ENCODE results near the gene CASK.
"Not testable (repeated sequence)": the region's sequence is repeated elsewhere in the genome, so short reads cannot be mapped to it uniquely, and the experiment has no call there.

CASK gene

GRCh38 chrX:41677183-41678060 lies 245.9 kb downstream of the CASK start:
- Histone ChIP-seq H3K36me3 (ENCODE audit: insufficient read depth, low read length) (no peaks in the 10 kb centered on the region), H3K4me3 (ENCODE audit: low read length) (no peak overlapping the region), H3K9me3 (replicated peaks; ENCODE audit: low read length) (no peaks in the 10 kb centered on the region), H3K9ac (ENCODE audit: low read depth, low read length) (no peak overlapping the region), H3K4me1 (ENCODE audit: control insufficient read depth, insufficient read depth, low read length) (peaks cover 3% of the 10 kb centered on the region), H3K27me3 (ENCODE audit: control insufficient read depth, insufficient read depth, low read length) (peaks cover 5% of the 10 kb centered on the region), H3K4me2 (ENCODE audit: low read length) (no peak overlapping the region)

DNA sequence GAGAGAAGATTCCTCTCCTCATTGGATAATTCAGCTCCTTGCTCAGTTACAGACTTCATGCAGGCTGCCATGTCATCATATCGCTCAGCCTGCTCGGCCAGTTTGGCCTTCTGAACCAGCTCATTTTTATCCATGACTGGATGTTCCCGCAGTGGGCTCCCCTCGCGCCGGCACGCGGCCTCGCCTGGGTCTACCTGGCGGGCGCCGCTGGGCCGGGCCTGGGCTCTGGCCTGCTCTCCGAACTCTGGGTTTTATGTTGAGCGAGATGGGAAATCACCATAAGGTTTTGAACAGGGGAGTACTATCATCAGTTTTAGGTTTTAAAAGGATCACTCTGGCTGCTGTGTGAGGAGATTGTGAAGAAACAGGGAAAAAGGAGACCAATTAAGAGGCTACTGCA lies 247.0 kb downstream of the CASK start:
- H3K4me1 ChIP-seq (ENCODE audit: control insufficient read depth, insufficient read depth, low read length); H3K36me3 ChIP-seq (ENCODE audit: insufficient read depth, low read length); H3K27me3 ChIP-seq (ENCODE audit: control insufficient read depth, insufficient read depth, low read length); H3K9me3 ChIP-seq (replicated peaks; ENCODE audit: low read length); H3K4me3 ChIP-seq (ENCODE audit: low read length); H3K9ac ChIP-seq (ENCODE audit: low read depth, low read length); H3K4me2 ChIP-seq (ENCODE audit: low read length): not testable (repeated sequence)

- no peaks in the 10 kb centered on the region for H3K9me3 ChIP-seq (replicated peaks; ENCODE audit: low read length)
- H3K4me2 ChIP-seq (ENCODE audit: low read length): no peak overlapping the region
- no peaks in the 10 kb centered on the region for H3K4me1 ChIP-seq (ENCODE audit: control insufficient read depth, insufficient read depth, low read length)
- no peak overlapping the region for H3K4me3 ChIP-seq (ENCODE audit: low read length)
- peaks cover 5% of the 10 kb centered on the region for H3K27me3 ChIP-seq (ENCODE audit: control insufficient read depth, insufficient read depth, low read length)
- H3K36me3 ChIP-seq (ENCODE audit: insufficient read depth, low read length): no peaks in the 10 kb centered on the region
- no peak overlapping the region for H3K9ac ChIP-seq (ENCODE audit: low read depth, low read length)
Measured at GRCh38 chrX:41672643-41673042, 250.7 kb downstream of the CASK start.

DNA sequence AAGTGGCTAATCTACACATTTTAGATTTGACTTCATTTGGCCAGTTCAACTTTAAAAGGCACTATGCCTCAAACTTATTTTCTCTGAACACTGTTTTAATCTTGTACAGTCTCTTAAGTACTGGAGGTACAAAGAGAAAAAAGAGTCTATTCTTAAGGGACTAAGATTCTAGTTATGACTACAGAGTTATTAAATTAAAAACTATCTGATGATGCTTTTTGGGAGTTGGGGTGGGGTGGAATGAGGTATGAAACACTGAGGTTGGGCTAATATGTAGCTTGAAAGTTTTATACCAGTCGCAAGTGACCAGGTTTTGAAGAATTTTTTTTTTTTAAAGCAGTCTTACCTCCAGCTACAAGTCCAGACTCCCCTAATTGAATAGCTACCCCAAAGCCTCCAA lies 252.3 kb downstream of the CASK start:
- H3K9ac ChIP-seq (ENCODE audit: low read depth, low read length): no peak overlapping the region
- peaks cover 5% of the 10 kb centered on the region for H3K27me3 ChIP-seq (ENCODE audit: control insufficient read depth, insufficient read depth, low read length)
- no peak overlapping the region for H3K4me3 ChIP-seq (ENCODE audit: low read length)
- no peaks in the 10 kb centered on the region for H3K36me3 ChIP-seq (ENCODE audit: insufficient read depth, low read length)
- no peaks in the 10 kb centered on the region for H3K4me1 ChIP-seq (ENCODE audit: control insufficient read depth, insufficient read depth, low read length)
- no peaks in the 10 kb centered on the region for H3K9me3 ChIP-seq (replicated peaks; ENCODE audit: low read length)
- H3K4me2 ChIP-seq (ENCODE audit: low read length): no peak overlapping the region

- Histone ChIP-seq H3K9me3 (replicated peaks; ENCODE audit: low read length) (no peaks in the 10 kb centered on the region), H3K4me1 (ENCODE audit: control insufficient read depth, insufficient read depth, low read length) (no peaks in the 10 kb centered on the region), H3K27me3 (ENCODE audit: control insufficient read depth, insufficient read depth, low read length) (peaks cover 5% of the 10 kb centered on the region), H3K4me3 (ENCODE audit: low read length) (no peak overlapping the region), H3K4me2 (ENCODE audit: low read length) (no peak overlapping the region), H3K9ac (ENCODE audit: low read depth, low read length) (no peak overlapping the region), H3K36me3 (ENCODE audit: insufficient read depth, low read length) (no peaks in the 10 kb centered on the region)
Measured at GRCh38 chrX:41670112-41670511, 253.2 kb downstream of the CASK start.

- no peaks in the 10 kb centered on the region for H3K36me3 ChIP-seq (ENCODE audit: insufficient read depth, low read length)
- no peaks in the 10 kb centered on the region for H3K9me3 ChIP-seq (replicated peaks; ENCODE audit: low read length)
- H3K4me2 ChIP-seq (ENCODE audit: low read length): no peak overlapping the region
- no peak overlapping the region for H3K4me3 ChIP-seq (ENCODE audit: low read length)
- peaks cover 2% of the 10 kb centered on the region for H3K27me3 ChIP-seq (ENCODE audit: control insufficient read depth, insufficient read depth, low read length)
- no peak overlapping the region for H3K9ac ChIP-seq (ENCODE audit: low read depth, low read length)
- no peaks in the 10 kb centered on the region for H3K4me1 ChIP-seq (ENCODE audit: control insufficient read depth, insufficient read depth, low read length)
Measured at GRCh38 chrX:41667631-41668030, 255.7 kb downstream of the CASK start.

DNA sequence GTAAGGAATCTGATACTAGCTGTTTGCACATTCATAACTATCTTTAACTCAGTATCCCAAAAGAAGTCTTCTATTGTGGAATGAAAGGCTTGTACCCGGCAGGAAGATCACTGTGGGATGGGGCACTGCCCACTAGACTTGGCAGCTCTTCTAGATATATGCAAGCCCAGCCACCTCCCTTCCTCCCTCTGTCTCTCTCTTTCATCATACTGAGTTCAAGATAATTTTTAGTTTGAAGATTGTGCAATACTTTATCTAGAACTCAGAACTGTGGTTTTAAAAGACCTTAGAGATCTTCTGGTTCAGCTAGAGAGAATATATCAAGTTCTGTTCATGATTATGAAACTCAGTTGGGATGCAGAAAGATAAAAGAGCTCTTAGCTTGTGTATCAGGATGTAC lies 257.1 kb downstream of the CASK start:
- Histone ChIP-seq H3K27me3 (ENCODE audit: control insufficient read depth, insufficient read depth, low read length) (no peaks in the 10 kb centered on the region), H3K9me3 (replicated peaks; ENCODE audit: low read length) (no peaks in the 10 kb centered on the region)

GRCh38 chrX:41665686-41666085 lies 257.7 kb downstream of the CASK start:
- H3K4me2 ChIP-seq (ENCODE audit: low read length): no peak overlapping the region
- H3K4me1 ChIP-seq (ENCODE audit: control insufficient read depth, insufficient read depth, low read length): peaks cover 7% of the 10 kb centered on the region
- peaks cover 3% of the 10 kb centered on the region for H3K36me3 ChIP-seq (ENCODE audit: insufficient read depth, low read length)
- no peak overlapping the region for H3K4me3 ChIP-seq (ENCODE audit: low read length)
- no peaks in the 10 kb centered on the region for H3K27me3 ChIP-seq (ENCODE audit: control insufficient read depth, insufficient read depth, low read length)
- no peak overlapping the region for H3K9ac ChIP-seq (ENCODE audit: low read depth, low read length)
- H3K9me3 ChIP-seq (replicated peaks; ENCODE audit: low read length): no peaks in the 10 kb centered on the region

More for the DNA sequence above, 257.1 kb downstream of the CASK start:
- Histone ChIP-seq H3K4me2 (ENCODE audit: low read length) (no peak overlapping the region), H3K4me1 (ENCODE audit: control insufficient read depth, insufficient read depth, low read length) (peaks cover 3% of the 10 kb centered on the region), H3K36me3 (ENCODE audit: insufficient read depth, low read length) (no peaks in the 10 kb centered on the region), H3K9ac (ENCODE audit: low read depth, low read length) (no peak overlapping the region), H3K4me3 (ENCODE audit: low read length) (no peak overlapping the region)

DNA sequence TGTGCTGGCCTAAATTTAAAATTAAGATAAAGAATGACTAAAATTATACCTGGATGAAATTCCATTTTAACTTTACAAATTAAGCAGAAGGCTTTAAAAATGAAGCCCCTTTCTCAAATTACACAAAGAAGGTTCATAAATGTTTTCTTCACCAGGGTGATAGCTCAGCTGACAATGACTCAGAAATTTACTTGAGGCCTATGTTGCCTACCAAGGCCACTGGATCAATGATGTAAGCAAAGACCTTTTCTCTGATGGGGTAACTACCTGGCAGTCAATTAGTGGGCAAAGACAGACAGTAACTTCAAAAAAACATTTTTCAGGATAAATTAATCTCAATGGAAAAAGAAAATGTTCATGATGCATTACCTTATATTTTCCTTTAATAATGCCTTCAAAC lies 258.4 kb downstream of the CASK start:
- Histone ChIP-seq H3K9ac (ENCODE audit: low read depth, low read length) (no peak overlapping the region), H3K4me2 (ENCODE audit: low read length) (no peak overlapping the region), H3K9me3 (replicated peaks; ENCODE audit: low read length) (no peaks in the 10 kb centered on the region), H3K27me3 (ENCODE audit: control insufficient read depth, insufficient read depth, low read length) (no peaks in the 10 kb centered on the region), H3K4me1 (ENCODE audit: control insufficient read depth, insufficient read depth, low read length) (peaks cover 7% of the 10 kb centered on the region), H3K36me3 (ENCODE audit: insufficient read depth, low read length) (peaks cover 6% of the 10 kb centered on the region), H3K4me3 (ENCODE audit: low read length) (no peak overlapping the region)

GRCh38 chrX:41664375-41664901 lies 258.9 kb downstream of the CASK start:
- Histone ChIP-seq H3K4me2 (ENCODE audit: low read length) (no peak overlapping the region), H3K9me3 (replicated peaks; ENCODE audit: low read length) (no peaks in the 10 kb centered on the region), H3K9ac (ENCODE audit: low read depth, low read length) (no peak overlapping the region), H3K36me3 (ENCODE audit: insufficient read depth, low read length) (peaks cover 7% of the 10 kb centered on the region), H3K27me3 (ENCODE audit: control insufficient read depth, insufficient read depth, low read length) (no peaks in the 10 kb centered on the region), H3K4me1 (ENCODE audit: control insufficient read depth, insufficient read depth, low read length) (peaks cover 7% of the 10 kb centered on the region), H3K4me3 (ENCODE audit: low read length) (no peak overlapping the region)

- Histone ChIP-seq H3K4me2 (ENCODE audit: low read length) (no peak overlapping the region), H3K4me3 (ENCODE audit: low read length) (no peak overlapping the region), H3K27me3 (ENCODE audit: control insufficient read depth, insufficient read depth, low read length) (no peaks in the 10 kb centered on the region), H3K4me1 (ENCODE audit: control insufficient read depth, insufficient read depth, low read length) (peaks cover 7% of the 10 kb centered on the region), H3K9me3 (replicated peaks; ENCODE audit: low read length) (no peaks in the 10 kb centered on the region), H3K36me3 (ENCODE audit: insufficient read depth, low read length) (peaks cover 7% of the 10 kb centered on the region), H3K9ac (ENCODE audit: low read depth, low read length) (no peak overlapping the region)
Measured at GRCh38 chrX:41661366-41662095, 261.8 kb downstream of the CASK start.
